ENCODE results near the gene SCGB1D4. TPM values are rescaled to one million over a fixed set of nuclear protein-coding genes. Genes with fewer than 3 reads are reported as not detected.

The SCGB1D4 gene
- total RNA-seq, 1 experiment from 2014 or later: not detected

- H2AFZ ChIP-seq (ENCODE audit: low read length): no peak overlapping the region
- H4K5ac ChIP-seq (ENCODE audit: insufficient read length, low read depth, low read length): no peak overlapping the region
- H4K20me1 ChIP-seq (ENCODE audit: control insufficient read depth, insufficient read depth, insufficient read length): no peaks in the 10 kb centered on the region
- no peak overlapping the region for H2BK12ac ChIP-seq (ENCODE audit: insufficient read length, low read depth, low read length)
- no CpG with 5 or more reads among the region's 6 CpGs for WGBS (ENCODE audit: extremely low coverage, insufficient read length, low lambda C conversion rate)
- Mint-ChIP-seq H3K4me1 (peaks cover 12% of the 10 kb centered on the region in 2 experiments), H3K27ac (no peak overlapping the region), H3K9me3 (no peaks in the 10 kb centered on the region), H3K27me3 (ENCODE audit: low read depth) (no peaks in the 10 kb centered on the region), H3K36me3 (ENCODE audit: insufficient read depth in 1 of 3, low read depth in 3 of 3) (peaks cover 4 to 25% (median 14%) of the 10 kb centered on the region in 3 experiments), H3K4me3 (no peak overlapping the region)
- no peak overlapping the region for H3T11ph ChIP-seq (ENCODE audit: low read length)
- no peak overlapping the region for H3K4me2 ChIP-seq (ENCODE audit: insufficient read depth, insufficient read length, low read length)
- no peak overlapping the region for H4K8ac ChIP-seq (replicated peaks; ENCODE audit: insufficient read length, low read depth, low read length)
- H3K4ac ChIP-seq (ENCODE audit: low read depth, low read length): no peak overlapping the region
- no peak overlapping the region for H3K23ac ChIP-seq (ENCODE audit: insufficient read length, low read depth, low read length)
- no peak overlapping the region for H3K56ac ChIP-seq (ENCODE audit: insufficient read length, low read depth, low read length)
- no peaks in the 10 kb centered on the region for H3K9me3 ChIP-seq (ENCODE audit: control insufficient read depth, low read depth, low read length)
- no peak overlapping the region for H4K91ac ChIP-seq (ENCODE audit: insufficient read length, low read depth, low read length)
- no peaks in the 10 kb centered on the region for H3K79me2 ChIP-seq (ENCODE audit: insufficient read depth, low read length)
- H3K27me3 ChIP-seq (ENCODE audit: insufficient read depth, low read length): no peaks in the 10 kb centered on the region
- no peak overlapping the region for H2BK5ac ChIP-seq (ENCODE audit: insufficient read length, low read length)
- no peak overlapping the region for H3K18ac ChIP-seq (ENCODE audit: insufficient read length, low read depth, low read length)
- no peaks in the 10 kb centered on the region for H3K23me2 ChIP-seq (ENCODE audit: insufficient read length, low read depth, low read length, poor library complexity, severe bottlenecking)
- peaks cover 4% of the 10 kb centered on the region; the same call in 1 of the 2 replicates for H3K4me1 ChIP-seq (ENCODE audit: insufficient read depth, low read length)
- no peak overlapping the region for H2BK20ac ChIP-seq (ENCODE audit: low read depth, low read length, poor library complexity, severe bottlenecking)
- H2BK15ac ChIP-seq (ENCODE audit: low read depth, low read length): no peak overlapping the region
- TF ChIP-seq, protein P1, sequence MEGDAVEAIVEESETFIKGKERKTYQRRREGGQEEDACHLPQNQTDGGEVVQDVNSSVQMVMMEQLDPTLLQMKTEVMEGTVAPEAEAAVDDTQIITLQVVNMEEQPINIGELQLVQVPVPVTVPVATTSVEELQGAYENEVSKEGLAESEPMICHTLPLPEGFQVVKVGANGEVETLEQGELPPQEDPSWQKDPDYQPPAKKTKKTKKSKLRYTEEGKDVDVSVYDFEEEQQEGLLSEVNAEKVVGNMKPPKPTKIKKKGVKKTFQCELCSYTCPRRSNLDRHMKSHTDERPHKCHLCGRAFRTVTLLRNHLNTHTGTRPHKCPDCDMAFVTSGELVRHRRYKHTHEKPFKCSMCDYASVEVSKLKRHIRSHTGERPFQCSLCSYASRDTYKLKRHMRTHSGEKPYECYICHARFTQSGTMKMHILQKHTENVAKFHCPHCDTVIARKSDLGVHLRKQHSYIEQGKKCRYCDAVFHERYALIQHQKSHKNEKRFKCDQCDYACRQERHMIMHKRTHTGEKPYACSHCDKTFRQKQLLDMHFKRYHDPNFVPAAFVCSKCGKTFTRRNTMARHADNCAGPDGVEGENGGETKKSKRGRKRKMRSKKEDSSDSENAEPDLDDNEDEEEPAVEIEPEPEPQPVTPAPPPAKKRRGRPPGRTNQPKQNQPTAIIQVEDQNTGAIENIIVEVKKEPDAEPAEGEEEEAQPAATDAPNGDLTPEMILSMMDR (conservative IDR thresholded peaks at IDR 0.05): no peak
- no peak overlapping the region for H3K9ac ChIP-seq (ENCODE audit: extremely low read depth, insufficient read length, low read length)
- no peak overlapping the region for H3K27ac ChIP-seq (ENCODE audit: insufficient read length, low read depth, low read length)
- H3K14ac ChIP-seq (ENCODE audit: insufficient read depth, low read length): no peak overlapping the region
- no peak for DNase-seq
- H2AK5ac ChIP-seq (ENCODE audit: insufficient read length, low read length): no peak overlapping the region
- no peaks in the 10 kb centered on the region for H3K79me1 ChIP-seq (ENCODE audit: insufficient read depth, low read depth, low read length, poor library complexity, severe bottlenecking)
- no peak overlapping the region for H2BK120ac ChIP-seq (ENCODE audit: low read depth, low read length, poor library complexity, severe bottlenecking)
Observed at GRCh38 chr11:62345861-62346260, 47.0 kb upstream of the SCGB1D4 start.

Measured in H9 (cell line).